Tibial nerve (tissue), 4 donors: ENCODE data around the gene NANOS2. TPM values are rescaled to one million over a fixed set of nuclear protein-coding genes. Genes with fewer than 3 reads are reported as not detected.

Source experiments
- DNase-seq, 2 donors: peaks; one replicate each; pipeline ENCODE4 v3.0.0-alpha.2; 2019; ENCODE audit warnings: low spot score in 2 of 2
- H3K27ac ChIP-seq, 4 donors: fragments of 200-600 bp; sonication (generic) in 3 of 4; one replicate each; pipeline ENCODE4 v1.5.1; 2017 to 2019; ENCODE audit warnings: mild to moderate bottlenecking in 1 of 4
- H3K27me3 ChIP-seq, 2 donors: fragments of 200-600 bp; sonication (generic) in 1 of 2; one replicate each; pipeline versions ENCODE4 v1.5.1 to v1.6.0; 2017 to 2019
- H3K36me3 ChIP-seq, 3 donors: fragments of 200-600 bp; sonication (generic); one replicate each; pipeline ENCODE4 v1.5.1; 2018 to 2019
- H3K4me1 ChIP-seq, 4 donors: fragments of 200-600 bp; sonication (generic) in 3 of 4; one replicate each; pipeline ENCODE4 v1.5.1; 2017 to 2019
- H3K4me3 ChIP-seq, 4 donors: fragments of 200-600 bp; sonication (generic) in 3 of 4; one replicate each; pipeline ENCODE4 v1.5.1; 2017 to 2019; ENCODE audit warnings: mild to moderate bottlenecking in 1 of 4, moderate library complexity in 1 of 4
- H3K9me3 ChIP-seq, 4 donors: fragments of 200-600 bp; sonication (generic) in 3 of 4; one replicate each; pipeline ENCODE4 v1.5.1; 2017 to 2019
- CTCF ChIP-seq, 5 experiments: fragments of 200-600 bp in 3 of 5; fragments of 450-650 bp in 2 of 5; sonication (generic) in 3 of 5; IDR thresholded peaks; one replicate each; pipeline ENCODE4 v1.5.1; 2016 to 2019; ENCODE audit warnings: antibody characterized with exemption in 5 of 5, mild to moderate bottlenecking in 3 of 5, moderate library complexity in 2 of 5
- EP300 ChIP-seq, 2 donors: sonication (generic); formaldehyde crosslinking; IDR thresholded peaks; one replicate each; pipeline ENCODE4 v1.6.1; 2017; ENCODE audit warnings: antibody characterized with exemption in 2 of 2, mild to moderate bottlenecking in 1 of 2
- POLR2A ChIP-seq, 2 donors: fragments of 450-650 bp; IDR thresholded peaks; one replicate each; pipeline ENCODE4 v1.6.1; 2017; ENCODE audit warnings: antibody characterized with exemption in 2 of 2, mild to moderate bottlenecking in 2 of 2, moderate library complexity in 2 of 2
- WGBS, 2 donors: methylation state at CpG; one replicate each; pipeline ENCODE4 v1.1.5; 2018; 5-methylcytosine and 5-hydroxymethylcytosine counted together
- total RNA-seq, 4 donors: library from RNA; depleted of rRNA; stranded (reverse); fragments of >200 nt; gene quantifications; one replicate each; pipeline ENCODE4 v1.1.0, GENCODE V29; 2016

NANOS2 gene
- total RNA-seq, 4 donors from 2014 or later: not detected

DNA sequence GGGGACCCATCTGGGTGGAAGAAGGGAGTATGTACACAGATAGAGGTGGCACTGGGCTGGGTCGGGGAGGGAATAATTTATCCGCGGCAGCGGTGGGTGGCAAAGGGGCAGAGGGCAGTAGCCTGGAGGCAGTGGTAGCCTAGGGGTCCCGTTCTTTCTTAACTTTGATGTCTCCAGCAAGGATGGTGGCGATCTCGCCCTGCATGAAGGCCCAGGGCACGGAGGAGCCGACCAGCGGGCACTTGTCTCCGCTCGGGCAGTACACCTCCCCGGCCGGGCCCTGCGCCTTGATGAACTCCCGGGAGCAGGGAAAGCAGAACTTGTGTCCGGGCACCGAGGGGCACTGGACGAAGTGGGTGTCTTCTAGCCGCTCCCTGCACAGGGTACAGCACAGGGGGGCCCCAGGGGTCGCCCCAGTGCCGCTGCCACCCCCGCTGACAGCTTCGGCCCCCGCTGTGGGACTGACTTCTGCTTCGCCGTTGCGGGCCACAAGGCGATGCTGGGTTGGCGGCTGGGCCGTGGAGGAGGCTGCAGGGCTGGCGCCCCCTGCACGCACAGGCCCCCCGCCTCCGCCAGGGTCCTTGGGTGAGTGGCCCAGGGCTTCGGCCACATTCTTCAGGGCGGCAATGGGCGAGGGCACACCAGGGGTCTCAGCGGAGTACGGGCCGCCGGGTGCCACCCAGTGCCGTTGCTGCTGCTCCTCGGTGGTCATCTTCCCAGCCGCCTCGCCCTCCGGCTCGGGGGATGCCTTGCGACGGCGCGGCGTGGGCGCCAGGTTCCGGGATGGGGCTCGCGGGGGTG is 30.5 kb downstream of the NANOS2 start:
- 84 to 88% methylated on average over 22 to 51 of the region's 57 CpGs for WGBS, 2 donors
- TF ChIP-seq EP300 (IDR thresholded peaks at IDR 0.05): no peak
- no peak for TF ChIP-seq CTCF (IDR thresholded peaks at IDR 0.05)
- TF ChIP-seq POLR2A (IDR thresholded peaks at IDR 0.05): no peak
- Histone ChIP-seq H3K9me3 (no peaks in the 10 kb centered on the region), H3K4me1 (peaks cover 0 to 51% (median 23%) of the 10 kb centered on the region in 4 donors), H3K4me3 (peak overlapping the region in 1 of 4 donors; percentile 96), H3K27ac (no peak overlapping the region), H3K36me3 (peaks cover 0 to 23% (median 0%) of the 10 kb centered on the region in 3 donors), H3K27me3 (no peaks in the 10 kb centered on the region)
- no peak for DNase-seq

DNA sequence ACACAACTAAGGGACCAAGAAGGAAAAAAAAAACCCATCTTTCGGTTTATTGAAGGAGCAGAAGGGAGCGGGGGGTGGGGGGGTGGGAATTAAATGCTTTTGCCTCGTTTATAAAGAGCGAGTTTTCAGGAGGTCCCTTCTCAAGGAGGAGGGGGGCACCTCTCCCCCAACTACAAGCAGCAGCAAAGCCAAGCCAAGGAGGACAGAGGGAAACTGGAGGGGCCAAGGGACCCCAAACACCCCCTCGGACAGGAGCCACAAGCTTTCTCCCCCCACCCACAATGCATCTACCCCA is 31.0 kb downstream of the NANOS2 start:
- Histone ChIP-seq H3K9me3 (no peaks in the 10 kb centered on the region), H3K27me3 (no peaks in the 10 kb centered on the region), H3K36me3 (peaks cover 0 to 23% (median 0%) of the 10 kb centered on the region in 3 donors), H3K4me3 (peak overlapping the region in 1 of 4 donors; percentile 96), H3K27ac (no peak overlapping the region), H3K4me1 (peaks cover 0 to 51% (median 23%) of the 10 kb centered on the region in 4 donors)
- WGBS, 2 donors: 25 to 43% methylated on average over 5 of the region's 5 CpGs
- DNase-seq: no peak
- no peak for TF ChIP-seq EP300 (IDR thresholded peaks at IDR 0.05)
- peak in 1 of 5 experiments; percentile 23 for TF ChIP-seq CTCF (IDR thresholded peaks at IDR 0.05)
- no peak for TF ChIP-seq POLR2A (IDR thresholded peaks at IDR 0.05)

DNA sequence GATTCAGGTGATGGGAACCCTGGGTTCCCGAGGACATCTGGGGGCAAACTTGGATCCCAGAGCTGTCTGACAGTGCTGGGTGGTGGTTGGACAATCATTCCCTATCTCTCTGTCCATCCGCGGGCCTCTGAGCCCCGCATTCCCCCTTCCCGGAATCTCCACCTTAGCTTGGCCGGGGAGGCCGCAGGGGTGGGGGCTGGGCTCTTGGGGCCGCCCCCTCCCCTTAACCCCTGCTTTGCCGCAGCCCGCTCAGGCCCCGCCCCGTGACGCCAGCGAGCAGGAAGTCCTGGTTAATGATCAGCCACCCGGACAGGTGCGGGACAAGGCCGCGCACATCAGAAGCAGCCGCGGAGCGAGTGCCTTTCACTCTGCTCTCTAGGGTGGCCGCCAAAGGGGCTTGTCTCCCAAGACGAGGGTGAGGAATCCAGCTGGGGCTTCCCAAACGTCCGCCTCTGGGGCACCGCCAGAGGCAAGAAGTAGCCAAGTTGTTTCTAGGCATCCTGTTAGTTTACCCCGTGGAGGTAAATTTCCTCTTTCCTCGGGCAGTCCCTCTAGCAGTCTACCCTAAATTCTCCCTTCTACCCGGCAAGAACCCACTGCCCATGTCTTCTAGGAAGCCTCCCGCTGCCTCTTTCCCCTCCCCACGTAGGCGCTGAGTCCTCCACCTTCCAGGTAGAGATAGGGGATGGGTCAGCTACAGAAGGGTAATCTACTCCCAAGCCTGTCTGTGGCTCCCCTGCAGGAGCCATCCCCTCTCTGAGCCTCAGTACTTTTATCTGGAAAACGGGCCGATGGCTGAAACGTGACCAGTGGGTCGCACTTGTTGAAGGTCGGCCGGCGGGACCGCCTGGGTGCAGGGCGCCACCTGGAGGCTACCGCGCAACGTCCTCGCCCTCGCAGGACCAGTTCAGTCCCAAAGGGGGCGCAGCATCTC is 31.7 kb downstream of the NANOS2 start:
- TF ChIP-seq EP300 (IDR thresholded peaks at IDR 0.05) (no peak), CTCF (IDR thresholded peaks at IDR 0.05) (peak; percentile 78 to 91 (median 81))

GRCh38 chr19:45881909-45882528 is 32.6 kb downstream of the NANOS2 start:
- no peak for TF ChIP-seq EP300 (IDR thresholded peaks at IDR 0.05)
- TF ChIP-seq POLR2A (IDR thresholded peaks at IDR 0.05): no peak
- no peak for TF ChIP-seq CTCF (IDR thresholded peaks at IDR 0.05)
- no peaks in the 10 kb centered on the region for H3K9me3 ChIP-seq
- H3K27ac ChIP-seq: peak overlapping the region in 1 of 4 donors; percentile 5
- no peaks in the 10 kb centered on the region for H3K27me3 ChIP-seq
- peaks cover 0 to 52% (median 24%) of the 10 kb centered on the region in 4 donors for H3K4me1 ChIP-seq
- no peak for DNase-seq
- H3K36me3 ChIP-seq: peaks cover 0 to 23% (median 0%) of the 10 kb centered on the region in 3 donors
- WGBS, 2 donors: 66 to 69% methylated on average over 4 of the region's 4 CpGs
- H3K4me3 ChIP-seq: no peak overlapping the region

More for the DNA sequence above, 31.7 kb downstream of the NANOS2 start:
- Histone ChIP-seq H3K4me1 (peaks cover 0 to 51% (median 23%) of the 10 kb centered on the region in 4 donors), H3K4me3 (peak overlapping the region in 2 of 4 donors; percentile 4 to 26), H3K27me3 (no peaks in the 10 kb centered on the region), H3K27ac (peak overlapping the region in 1 of 4 donors; percentile 72), H3K36me3 (peaks cover 0 to 23% (median 0%) of the 10 kb centered on the region in 3 donors), H3K9me3 (no peaks in the 10 kb centered on the region)
- DNase-seq: peak; percentile 54 to 79
- WGBS, 2 donors: 21 to 26% methylated on average over 45 of the region's 47 CpGs
